HG02610 (cell line): ENCODE measurements around the gene FCGR1A.
"Not testable (repeated sequence)": the region's sequence is repeated elsewhere in the genome, so short reads cannot be mapped to it uniquely, and the experiment has no call there.

Experiments
- ATAC-seq: cut with Tn5 transposase; IDR thresholded peaks from one replicate; pipeline ENCODE4 v1.9.1; 2021; ENCODE audit warnings: mild to moderate bottlenecking, moderate library complexity; ENCODE audit not compliant: unreplicated experiment

Gene FCGR1A

DNA sequence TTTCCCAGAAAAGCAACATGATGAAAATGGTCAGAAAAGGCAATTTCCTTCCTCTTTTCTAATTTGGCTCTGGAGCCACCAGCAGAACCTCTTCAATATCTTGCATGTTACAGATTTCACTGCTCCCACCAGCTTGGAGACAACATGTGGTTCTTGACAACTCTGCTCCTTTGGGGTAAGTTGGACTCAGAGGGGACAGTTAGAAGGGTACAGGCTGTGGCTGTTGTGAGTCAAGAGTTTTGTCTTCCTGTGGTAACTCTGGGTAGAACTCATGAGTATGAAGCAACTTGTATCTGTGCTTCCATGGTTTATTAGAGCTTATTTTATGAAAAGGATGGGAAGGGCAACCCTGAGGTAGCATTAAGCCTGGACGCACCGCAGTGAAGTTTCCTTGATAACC is at the start of gene FCGR1A:
TSS of gene FCGR1A (plus strand) at position 95 of the 400 bp plus-strand sequence. CDS start at position 145, 50 bp downstream.
- ATAC-seq, result not testable (repeated sequence)

DNA sequence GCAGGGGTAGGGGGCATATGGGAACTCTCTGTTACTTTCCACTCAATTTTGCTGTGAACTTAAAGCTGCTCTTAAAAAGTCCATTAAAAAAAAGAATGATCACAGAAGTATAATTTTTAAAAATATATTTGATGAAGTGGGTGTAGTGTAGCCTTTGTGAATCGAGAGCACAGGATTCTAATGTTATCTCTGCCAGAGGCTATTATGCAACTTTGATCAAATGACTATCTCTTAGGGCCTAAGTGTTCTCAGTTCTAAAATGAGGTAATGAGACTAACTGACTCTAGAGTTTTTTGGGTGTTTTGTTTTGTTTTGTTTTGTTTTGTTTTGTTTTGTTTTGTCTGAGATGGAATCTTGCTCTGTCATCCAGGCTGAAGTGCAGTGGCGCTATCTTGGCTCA is 49.7 kb upstream of the FCGR1A start:
- ATAC-seq, result not testable (repeated sequence)

DNA sequence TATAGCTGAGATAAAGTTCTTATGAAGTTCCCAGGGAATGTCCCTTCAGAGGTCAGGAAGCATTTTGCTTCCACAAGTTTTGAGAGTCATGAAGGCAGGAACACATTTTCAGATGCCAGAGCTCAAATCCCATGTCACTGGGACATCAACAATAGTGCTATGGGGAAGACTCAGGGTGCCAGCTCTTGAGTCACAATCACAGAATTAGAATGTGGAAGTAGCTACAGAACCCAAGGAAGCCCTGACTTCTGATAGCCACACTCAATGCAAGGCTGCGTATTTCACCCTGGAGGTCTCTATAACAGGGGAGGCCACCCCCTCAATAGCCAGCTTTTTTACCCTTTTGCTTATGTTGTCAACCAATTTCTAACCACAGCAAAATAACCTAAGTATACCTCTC is 47.8 kb upstream of the FCGR1A start:
- ATAC-seq, result not testable (repeated sequence)

DNA sequence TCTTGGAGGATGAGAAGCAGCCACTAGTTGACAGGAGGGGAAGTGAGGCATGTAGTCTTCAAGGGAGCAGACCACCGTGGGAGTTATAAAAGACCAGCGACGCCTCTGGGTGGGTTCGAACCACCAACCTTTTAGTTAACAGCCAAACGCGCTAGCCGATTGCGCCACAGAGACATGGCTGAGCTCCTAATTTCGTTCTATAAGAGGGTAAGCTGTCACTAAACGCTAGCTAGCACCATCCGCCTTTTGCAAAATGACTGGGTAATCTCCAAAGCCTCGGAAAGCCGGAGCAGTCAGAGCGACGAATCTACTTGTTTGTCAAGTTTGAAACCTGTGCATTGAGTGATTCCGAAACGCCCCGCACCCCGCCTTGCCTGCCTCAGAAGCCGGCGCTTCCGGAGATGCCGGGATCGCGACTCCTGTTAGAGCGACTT is 42.3 kb upstream of the FCGR1A start:
- not testable (repeated sequence) for ATAC-seq

DNA sequence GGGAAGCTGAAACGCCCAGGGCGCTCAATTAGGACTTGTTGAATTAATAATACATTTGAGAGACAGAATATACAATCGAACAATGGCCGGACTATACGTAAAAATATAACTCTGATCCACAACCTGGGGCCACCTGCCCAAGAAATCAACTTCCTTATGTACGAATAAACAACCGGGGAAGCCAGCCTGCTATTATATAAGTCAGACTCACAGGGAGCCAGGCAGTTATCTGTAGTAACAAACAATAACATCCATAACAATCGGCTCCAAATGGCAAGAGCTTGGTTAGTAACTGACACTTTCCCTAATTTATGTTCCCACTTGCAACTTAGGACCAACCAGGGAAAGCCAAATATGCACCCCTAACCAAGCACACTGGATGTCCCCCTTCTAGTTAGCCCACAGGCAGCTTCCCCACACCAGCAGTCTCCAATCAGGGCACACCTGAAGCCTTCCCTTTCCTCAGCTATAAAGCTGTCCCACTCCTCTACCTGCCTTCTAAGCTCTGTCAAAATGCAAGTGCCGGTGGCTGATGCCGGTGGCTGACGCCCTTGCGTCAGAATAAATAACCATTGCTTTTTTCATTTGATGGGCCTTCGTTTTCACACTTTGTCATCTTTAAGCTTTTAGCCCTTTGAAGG is 41.8 kb upstream of the FCGR1A start:
- not testable (repeated sequence) for ATAC-seq

DNA sequence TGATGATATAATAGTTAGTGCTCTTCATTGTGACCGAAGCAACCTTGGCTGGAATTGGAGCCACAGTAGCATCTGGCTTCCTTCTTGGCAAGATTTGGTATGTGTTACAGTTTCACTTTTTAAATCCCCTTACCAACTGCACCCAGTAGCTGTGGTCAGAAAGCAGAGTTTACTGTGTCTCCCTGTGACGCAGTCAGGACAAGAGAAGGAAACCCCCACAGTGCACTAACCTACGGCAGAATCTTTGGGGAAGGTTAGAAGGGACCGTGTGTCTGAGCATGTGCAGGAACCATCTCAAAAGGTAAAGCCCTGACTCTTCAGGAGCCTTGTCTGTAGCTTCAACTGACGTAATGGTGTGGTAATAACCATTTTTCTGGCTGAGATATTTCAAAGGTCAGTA is 40.6 kb upstream of the FCGR1A start:
- not testable (repeated sequence) for ATAC-seq

DNA sequence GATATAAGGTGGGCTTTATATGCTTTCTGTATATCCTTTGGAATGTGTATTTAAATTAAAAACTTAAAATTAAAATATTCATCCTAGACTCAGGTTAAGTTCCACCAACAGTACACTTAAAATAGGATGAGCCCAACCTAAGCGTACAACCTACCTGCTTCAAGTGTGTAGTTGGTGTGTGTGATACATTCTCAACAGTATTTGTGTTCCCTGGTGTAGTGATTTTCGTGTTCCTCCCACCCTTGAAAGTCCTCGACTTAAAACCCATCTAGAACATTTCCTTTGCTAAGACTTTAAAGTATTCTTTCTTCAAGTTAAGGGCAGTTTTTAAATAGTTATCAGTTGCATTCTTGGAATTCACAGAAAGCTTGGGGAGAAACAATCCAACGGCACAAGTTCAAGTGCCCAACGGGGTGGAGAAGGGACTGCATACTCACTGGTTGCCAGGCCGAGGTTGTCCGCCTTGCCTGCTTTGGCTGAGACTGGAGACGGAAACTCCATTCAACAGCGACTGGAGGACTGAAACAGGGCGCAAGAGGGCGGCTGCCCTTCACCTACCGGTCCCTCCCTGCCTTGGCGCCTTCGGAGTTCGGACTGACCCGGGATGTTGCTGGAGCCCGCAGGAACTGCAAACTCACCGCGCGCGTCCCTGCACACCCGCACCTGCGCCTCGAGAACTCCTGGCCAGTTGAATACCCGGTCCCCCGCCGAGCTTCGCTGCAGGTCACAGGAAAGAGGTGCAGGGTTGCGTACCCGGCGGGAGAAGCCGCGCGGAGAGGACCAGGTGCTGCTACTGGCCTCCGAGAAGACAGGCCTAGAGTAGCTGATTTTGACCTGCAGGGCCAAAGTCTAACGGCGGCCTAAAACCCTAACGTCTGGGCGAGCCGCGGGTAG is 35.8 kb upstream of the FCGR1A start:
- ATAC-seq, result not testable (repeated sequence)

DNA sequence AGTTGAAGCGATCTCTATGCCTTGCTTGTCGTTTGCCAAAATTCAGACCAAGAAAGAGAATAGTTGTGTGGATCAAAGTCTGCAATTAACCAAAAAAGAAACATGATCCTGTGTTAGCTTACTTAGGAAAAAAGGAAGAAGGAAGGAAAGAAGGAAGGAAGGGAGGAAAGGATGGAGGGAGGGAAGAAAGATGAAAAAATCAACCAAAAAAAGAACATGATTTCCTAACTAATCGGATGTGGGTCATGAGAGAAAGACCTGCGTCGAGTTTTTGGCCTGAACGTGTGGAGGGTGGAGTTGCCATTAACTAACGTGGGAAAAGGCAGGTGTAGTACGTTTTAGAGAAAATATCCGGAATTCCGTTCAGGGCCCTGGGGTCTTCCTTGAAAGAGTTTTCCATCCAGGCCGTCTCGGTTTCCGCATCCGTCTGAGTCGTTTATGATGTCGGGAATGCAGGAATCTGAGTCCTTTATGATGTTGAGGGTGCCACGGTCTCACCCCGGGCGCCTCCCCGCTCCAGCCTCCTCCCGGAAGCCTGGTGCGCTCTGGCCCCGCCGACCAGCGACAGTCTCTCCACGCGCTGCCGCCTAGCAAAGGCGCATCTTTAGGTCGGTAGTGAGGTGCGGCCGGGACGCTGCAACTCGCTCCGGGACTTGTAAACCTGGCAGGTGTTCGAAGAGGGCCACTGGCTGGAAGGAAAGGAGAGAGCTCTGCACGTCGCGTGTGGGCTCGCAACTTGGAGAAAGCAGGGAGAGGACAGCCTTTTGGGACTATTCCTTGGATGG is 34.9 kb upstream of the FCGR1A start:
- not testable (repeated sequence) for ATAC-seq

DNA sequence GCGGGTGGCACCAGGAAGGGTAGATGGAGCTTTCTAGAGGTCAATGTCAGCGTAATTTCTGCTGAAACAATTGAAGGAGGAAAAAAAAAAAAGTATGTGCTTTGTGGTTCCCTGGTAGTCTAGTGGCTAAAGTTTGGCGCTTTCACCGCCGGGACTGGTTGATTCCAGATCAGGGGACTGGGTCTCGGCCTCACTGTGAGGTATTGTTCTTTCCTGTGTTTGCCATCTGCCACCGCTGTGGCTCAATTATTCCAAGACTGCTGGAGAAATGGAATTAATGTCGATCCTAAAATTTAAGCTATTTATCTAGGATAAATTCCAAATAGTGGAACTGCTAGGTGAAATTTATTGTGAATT is 34.4 kb upstream of the FCGR1A start:
- ATAC-seq, result not testable (repeated sequence)

DNA sequence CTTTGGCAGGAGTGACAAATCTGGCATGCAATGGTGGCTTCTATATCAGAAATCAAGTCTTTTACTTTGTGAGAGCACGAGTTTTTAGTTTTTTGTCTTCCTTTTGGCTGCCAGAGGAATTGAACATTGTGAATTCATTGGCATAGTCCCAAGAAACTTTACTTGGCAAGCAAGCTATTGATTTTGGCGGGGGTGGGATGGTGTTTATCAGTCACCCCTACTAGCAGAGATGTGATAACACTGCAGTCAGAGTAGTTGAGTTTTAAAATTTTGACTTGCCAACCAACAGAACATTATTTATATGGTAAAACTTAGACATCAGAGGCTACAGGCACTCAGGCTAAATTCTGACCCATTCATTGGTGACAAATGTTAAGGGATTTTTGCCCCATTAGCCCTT is 31.9 kb upstream of the FCGR1A start:
- ATAC-seq, result not testable (repeated sequence)

DNA sequence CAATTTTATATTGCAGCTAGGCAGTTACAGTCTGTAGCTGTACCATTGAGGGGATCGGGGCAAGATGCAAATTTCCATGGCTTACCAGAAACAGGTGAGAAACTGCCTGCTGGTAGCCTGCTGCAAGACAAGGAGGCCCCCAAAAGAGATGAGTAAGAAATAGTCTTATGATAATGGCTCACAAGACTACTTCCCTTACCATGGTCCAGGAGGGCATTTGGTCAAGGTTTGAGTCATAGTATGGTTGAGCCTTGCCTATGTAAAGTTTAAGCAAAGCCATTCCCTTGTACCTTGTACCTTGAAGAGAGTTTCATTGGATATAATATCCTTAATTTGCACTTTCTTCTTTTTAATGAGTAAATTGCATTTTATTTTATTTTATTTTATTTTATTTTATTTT is 30.3 kb upstream of the FCGR1A start:
- not testable (repeated sequence) for ATAC-seq

DNA sequence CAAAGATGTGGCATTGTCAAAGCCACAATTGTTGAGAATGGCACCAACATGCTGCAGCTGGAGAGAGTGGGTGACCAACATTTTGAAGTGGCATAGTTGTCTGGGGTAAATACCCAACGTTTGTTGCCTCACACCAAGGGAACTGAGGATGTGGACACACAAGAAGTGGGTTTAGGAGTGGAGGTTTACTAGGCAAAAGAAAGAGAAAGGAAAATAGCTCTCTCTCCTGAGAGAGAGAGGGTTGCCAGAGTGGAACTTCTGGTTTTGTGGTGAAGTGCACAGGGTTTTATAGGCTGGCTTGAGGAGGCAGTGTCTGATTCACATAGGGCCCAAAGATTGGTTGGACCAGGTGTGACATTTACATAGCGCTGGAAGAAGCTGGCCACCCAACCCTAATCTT is 29.0 kb upstream of the FCGR1A start:
- ATAC-seq, result not testable (repeated sequence)

DNA sequence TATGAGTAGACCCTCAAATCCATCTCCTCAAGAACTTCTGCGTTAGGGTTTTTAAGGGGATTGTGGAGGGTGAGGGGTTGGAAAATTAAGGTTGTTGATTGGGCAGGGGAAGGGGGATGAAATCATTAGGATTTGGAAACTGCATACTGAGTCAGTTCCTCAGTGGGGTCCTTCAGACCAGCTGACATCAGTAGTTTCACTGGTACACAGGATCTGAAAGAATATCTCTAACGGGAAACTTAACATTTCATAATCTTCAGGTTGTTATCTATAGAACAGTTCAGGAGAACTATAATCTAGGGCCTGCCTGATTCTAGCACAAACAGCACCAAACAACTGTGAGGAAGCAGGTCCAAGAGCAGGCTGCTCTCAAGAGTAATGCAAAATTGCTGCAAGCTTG is 27.2 kb upstream of the FCGR1A start:
- ATAC-seq, result not testable (repeated sequence)

DNA sequence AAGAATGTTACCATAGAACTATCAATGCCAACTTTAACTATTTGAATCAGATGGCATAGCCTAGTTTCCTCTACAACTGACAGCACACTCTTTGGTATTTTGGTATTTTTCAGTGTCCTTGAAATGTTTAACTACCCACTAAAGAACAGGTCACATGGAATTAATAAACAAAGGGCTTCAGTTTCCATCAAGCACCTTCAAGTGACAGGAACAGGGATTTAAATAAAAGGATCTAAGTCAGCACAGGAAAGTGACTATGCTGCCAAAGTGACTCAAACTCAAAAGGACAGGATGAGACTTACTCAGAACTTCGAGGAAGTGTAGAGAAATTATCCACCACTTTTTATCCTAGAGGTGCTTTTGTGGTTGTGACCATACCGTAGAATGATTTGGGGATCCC is 20.2 kb upstream of the FCGR1A start:
- ATAC-seq, result not testable (repeated sequence)

DNA sequence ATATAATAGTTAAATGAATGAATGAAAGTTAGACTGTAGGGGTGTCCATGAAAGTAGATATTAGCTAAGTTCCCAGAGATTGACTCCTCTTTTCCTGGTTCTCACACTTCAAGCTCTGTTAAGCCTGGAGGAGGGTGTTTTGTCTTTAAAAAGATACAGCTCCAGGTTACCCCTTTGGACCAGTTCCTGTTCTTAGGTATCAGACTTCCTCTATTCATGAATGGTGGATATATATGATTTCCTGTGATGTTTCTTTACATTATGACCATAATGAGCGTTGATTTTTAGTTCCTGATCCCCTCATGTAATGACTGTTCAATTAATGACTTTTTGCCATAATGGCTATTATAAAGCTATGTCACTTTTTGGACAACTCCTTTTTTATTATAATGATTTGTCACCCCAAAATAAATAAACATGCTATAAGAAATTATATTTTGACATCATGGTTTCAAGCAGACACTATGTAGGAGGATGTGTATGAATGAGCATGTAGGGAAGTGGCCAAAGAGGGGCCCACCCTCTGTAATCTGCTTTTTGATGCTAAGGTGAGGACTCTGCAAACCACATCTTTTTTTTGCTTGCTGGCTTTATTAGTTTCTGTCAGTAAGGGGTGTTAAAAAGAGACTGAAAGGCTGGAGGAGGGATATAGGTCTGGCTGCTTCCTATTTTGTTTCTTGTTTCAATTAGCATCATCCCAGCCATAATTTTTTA is 18.2 kb upstream of the FCGR1A start:
- not testable (repeated sequence) for ATAC-seq

DNA sequence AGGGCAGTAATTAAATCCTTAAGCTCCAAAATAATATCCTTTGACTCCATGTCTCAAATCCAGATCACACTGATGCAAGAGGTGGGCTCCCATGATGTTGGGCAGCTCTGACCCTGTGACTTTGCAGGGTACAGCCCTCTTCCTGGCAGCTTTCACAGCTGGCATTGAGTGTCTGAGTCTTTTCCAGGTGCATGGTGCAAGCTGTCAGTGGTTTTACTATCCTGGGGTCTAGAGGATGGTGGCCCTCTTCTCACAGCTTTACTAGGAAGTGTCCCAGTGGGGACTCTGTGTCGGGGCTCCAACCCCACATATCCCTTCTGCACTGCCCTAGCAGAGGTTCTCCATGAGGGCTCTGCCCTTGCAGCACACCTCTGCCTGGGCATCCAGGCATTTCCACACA is 16.3 kb upstream of the FCGR1A start:
- ATAC-seq, result not testable (repeated sequence)

DNA sequence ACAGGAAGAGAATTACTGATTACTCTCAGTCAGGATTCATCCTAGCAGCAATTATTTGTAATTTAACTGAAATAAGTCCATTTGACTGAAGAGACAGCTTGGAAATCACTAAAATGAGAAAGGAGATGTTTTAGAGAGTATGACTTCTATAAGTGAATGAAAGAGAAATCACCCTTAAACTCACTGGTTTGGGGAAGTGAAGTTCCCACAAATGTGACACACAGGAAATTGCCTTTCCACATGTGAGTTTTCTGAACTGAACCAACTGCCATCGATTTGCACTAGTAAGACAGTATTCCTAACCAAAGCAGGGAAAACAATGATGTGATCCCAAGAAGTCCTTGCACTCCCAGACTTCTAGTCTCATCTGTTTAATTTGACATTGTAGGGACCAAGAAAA is 13.3 kb upstream of the FCGR1A start:
- not testable (repeated sequence) for ATAC-seq

DNA sequence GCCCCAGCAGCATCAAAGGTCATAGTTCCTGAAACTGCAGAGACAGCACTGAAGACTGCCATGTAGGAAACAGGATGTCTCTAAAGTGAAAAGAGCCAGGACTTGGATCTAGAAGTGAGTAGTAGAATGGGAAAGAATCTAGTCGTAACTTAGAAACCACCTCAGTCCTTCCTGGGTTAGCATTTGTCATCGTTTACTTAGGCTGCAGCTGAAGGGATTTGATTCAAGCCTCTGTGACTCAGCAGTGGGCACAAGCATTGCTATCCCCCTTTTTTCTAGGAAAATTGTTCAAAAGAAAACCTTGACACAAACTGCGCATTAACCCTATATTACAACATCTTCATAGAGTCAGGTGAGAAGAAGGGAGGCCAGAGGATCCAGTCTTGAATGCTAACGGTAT is 11.8 kb upstream of the FCGR1A start:
- ATAC-seq, result not testable (repeated sequence)

DNA sequence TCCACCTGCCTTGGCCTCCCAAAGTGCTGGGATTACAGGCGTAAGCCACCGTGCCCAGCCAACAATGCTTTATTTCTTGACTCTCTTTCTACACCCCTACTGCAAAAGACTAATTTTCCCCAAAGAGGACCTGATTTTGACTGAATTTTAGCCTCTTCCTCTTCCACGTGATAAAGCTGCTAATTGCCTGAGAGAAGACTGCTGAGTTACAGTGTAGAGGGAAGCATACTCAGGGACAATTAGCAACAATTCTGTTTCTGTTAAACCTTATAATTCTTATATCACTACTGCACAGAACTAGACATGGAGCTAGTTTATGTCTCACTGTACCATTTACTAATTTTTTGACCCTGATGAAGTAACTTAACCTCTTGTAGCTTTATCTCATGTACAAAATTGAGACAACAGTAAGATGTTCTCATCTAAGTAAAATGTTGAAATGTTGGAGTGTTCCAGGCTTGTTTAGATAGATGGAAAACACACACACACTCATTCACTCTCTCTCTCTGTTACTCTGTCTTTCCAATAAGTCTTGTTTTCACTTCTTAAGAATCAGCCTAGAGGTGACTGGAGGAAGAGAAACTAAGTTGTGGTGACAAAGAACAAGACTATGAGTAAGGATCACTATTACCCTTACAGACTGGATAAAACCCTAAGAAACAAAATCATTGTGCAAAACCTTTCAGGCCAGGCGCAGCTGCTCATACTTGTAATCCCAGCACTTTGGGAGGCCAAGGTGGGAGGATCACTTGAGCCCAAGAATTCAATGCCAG is 10.7 kb upstream of the FCGR1A start:
- peak; percentile 98 for ATAC-seq
